ENCODE results near the gene PIK3R3. TPM values are rescaled to one million over a fixed set of nuclear protein-coding genes. Genes with fewer than 3 reads are reported as not detected.
"Not testable (repeated sequence)": the region's sequence is repeated elsewhere in the genome, so short reads cannot be mapped to it uniquely, and the experiment has no call there.

PIK3R3 gene
- total RNA-seq, 1 experiment from 2014 or later, result 9.2 TPM

GRCh38 chr1:46065405-46065804 is 67.0 kb downstream of the PIK3R3 start:
- peak; percentile 4 for DNase-seq (ENCODE audit: low spot score)

GRCh38 chr1:46064708-46065107 is 67.7 kb downstream of the PIK3R3 start:
- no peak for DNase-seq (ENCODE audit: low spot score)

GRCh38 chr1:46062651-46063319 is 69.6 kb downstream of the PIK3R3 start:
- peak; percentile 9 for DNase-seq (ENCODE audit: low spot score)

GRCh38 chr1:46061146-46061545 is 71.3 kb downstream of the PIK3R3 start:
- DNase-seq (ENCODE audit: low spot score), result no peak

- no peak for DNase-seq (ENCODE audit: low spot score)
These were observed 73.5 kb downstream of the PIK3R3 start for GRCh38 chr1:46058936-46059335.

- DNase-seq (ENCODE audit: low spot score), result no peak
These were observed 74.6 kb downstream of the PIK3R3 start for GRCh38 chr1:46057781-46058180.

- not testable (repeated sequence) for DNase-seq (ENCODE audit: low spot score)
These were observed 75.2 kb downstream of the PIK3R3 start for GRCh38 chr1:46057215-46057614.

GRCh38 chr1:46056325-46056724 is 76.1 kb downstream of the PIK3R3 start:
- no peak for DNase-seq (ENCODE audit: low spot score)

- DNase-seq (ENCODE audit: low spot score), result no peak
These were observed 78.7 kb downstream of the PIK3R3 start for GRCh38 chr1:46053734-46054133.

GRCh38 chr1:46044116-46044515 is 88.3 kb downstream of the PIK3R3 start:
- no peak for DNase-seq (ENCODE audit: low spot score)

GRCh38 chr1:46043458-46044017 is 88.9 kb downstream of the PIK3R3 start:
- DNase-seq (ENCODE audit: low spot score), result no peak

GRCh38 chr1:46041974-46042373 is 90.5 kb downstream of the PIK3R3 start:
- no peak for DNase-seq (ENCODE audit: low spot score)

- no peak for DNase-seq (ENCODE audit: low spot score)
These were observed 90.9 kb downstream of the PIK3R3 start for GRCh38 chr1:46041551-46041950.

- DNase-seq (ENCODE audit: low spot score), result peak; percentile 8
These were observed 92.8 kb downstream of the PIK3R3 start for GRCh38 chr1:46039571-46040052.

- peak; percentile 73 for DNase-seq (ENCODE audit: low spot score)
These were observed 95.3 kb downstream of the PIK3R3 start for GRCh38 chr1:46036894-46037839.

- DNase-seq (ENCODE audit: low spot score), result no peak
These were observed 97.6 kb downstream of the PIK3R3 start for GRCh38 chr1:46034601-46035516.

GRCh38 chr1:46030876-46031660 is 101.4 kb downstream of the PIK3R3 start:
- DNase-seq (ENCODE audit: low spot score), result peak; percentile 50

GRCh38 chr1:46030074-46030870 is 102.2 kb downstream of the PIK3R3 start:
- DNase-seq (ENCODE audit: low spot score), result no peak

- DNase-seq (ENCODE audit: low spot score), result no peak
These were observed 104.4 kb downstream of the PIK3R3 start for GRCh38 chr1:46027788-46028573.

All from A172 (cell line).